ENCODE measurements around the gene DCC. TPM values are rescaled to one million over a fixed set of nuclear protein-coding genes. Genes with fewer than 3 reads are reported as not detected.

DCC gene
- total RNA-seq, 2 donors from 2014 or later = not detected

DNA sequence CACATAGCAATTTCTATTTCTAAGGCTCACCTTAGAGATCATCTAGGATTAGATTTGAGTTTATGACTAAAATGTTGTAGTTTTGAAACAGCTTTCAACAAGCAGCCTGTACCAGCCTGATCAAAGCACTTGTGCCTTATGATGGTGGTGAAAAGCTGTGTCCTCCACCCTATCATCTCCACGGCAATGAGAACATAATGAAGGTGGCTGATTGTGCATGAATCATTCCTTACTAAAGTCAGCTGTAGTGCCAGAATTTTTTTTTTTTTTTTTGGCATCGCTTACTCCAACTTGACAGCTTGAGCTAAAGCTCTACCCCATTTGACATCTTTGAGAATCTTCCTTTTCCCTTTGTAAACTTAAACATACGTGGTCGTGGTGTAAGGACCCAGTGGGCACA, 86.0 kb downstream of the DCC start:
- no peaks in the 10 kb centered on the region for H3K4me1 Mint-ChIP-seq
- peaks cover 18% of the 10 kb centered on the region for H3K9me3 Mint-ChIP-seq
- H3K27ac Mint-ChIP-seq = no peak overlapping the region
- no peaks in the 10 kb centered on the region for H3K27me3 Mint-ChIP-seq
- no peaks in the 10 kb centered on the region for H3K36me3 Mint-ChIP-seq (ENCODE audit: low read depth)
- no peak for ATAC-seq (replicated peaks)
- no peak overlapping the region for H3K4me3 Mint-ChIP-seq

- no peak overlapping the region for H3K4me3 Mint-ChIP-seq
- ATAC-seq (replicated peaks) = no peak
- no peaks in the 10 kb centered on the region for H3K4me1 Mint-ChIP-seq
- no peaks in the 10 kb centered on the region for H3K36me3 Mint-ChIP-seq (ENCODE audit: low read depth)
- no peak overlapping the region for H3K27ac Mint-ChIP-seq
- H3K9me3 Mint-ChIP-seq = peaks cover 18% of the 10 kb centered on the region
- H3K27me3 Mint-ChIP-seq = no peaks in the 10 kb centered on the region
Measured at GRCh38 chr18:52426462-52426861, 86.5 kb downstream of the DCC start.

GRCh38 chr18:52427521-52428175, 87.7 kb downstream of the DCC start:
- ATAC-seq (replicated peaks) = no peak
- H3K27me3 Mint-ChIP-seq = no peaks in the 10 kb centered on the region
- peaks cover 14% of the 10 kb centered on the region for H3K9me3 Mint-ChIP-seq
- H3K36me3 Mint-ChIP-seq (ENCODE audit: low read depth) = no peaks in the 10 kb centered on the region
- no peak overlapping the region for H3K27ac Mint-ChIP-seq
- H3K4me3 Mint-ChIP-seq = no peak overlapping the region
- H3K4me1 Mint-ChIP-seq = no peaks in the 10 kb centered on the region

DNA sequence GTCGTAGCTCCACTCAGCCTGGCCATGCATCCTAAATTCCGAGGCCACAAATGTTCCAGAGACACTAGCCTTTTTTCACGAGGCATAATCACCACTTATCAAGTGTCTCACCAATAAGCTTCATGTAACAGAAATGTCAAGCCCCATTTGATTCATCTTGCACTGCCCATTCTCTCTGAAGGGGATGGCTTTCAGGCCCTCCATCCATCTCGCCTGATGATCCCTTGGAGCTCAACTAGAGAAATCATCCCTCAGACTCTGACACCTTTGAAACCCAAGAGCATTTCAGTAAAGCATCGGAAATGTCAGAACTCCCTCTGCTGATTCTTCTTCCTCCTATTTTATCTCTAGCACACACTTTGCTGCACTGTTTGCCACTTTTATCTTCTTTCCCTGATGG, 91.7 kb downstream of the DCC start:
- no peak for ATAC-seq (replicated peaks)
- no peak overlapping the region for H3K4me3 Mint-ChIP-seq
- peaks cover 4% of the 10 kb centered on the region for H3K27me3 Mint-ChIP-seq
- peaks cover 26% of the 10 kb centered on the region for H3K9me3 Mint-ChIP-seq
- H3K27ac Mint-ChIP-seq = no peak overlapping the region
- no peaks in the 10 kb centered on the region for H3K36me3 Mint-ChIP-seq (ENCODE audit: low read depth)
- no peaks in the 10 kb centered on the region for H3K4me1 Mint-ChIP-seq

DNA sequence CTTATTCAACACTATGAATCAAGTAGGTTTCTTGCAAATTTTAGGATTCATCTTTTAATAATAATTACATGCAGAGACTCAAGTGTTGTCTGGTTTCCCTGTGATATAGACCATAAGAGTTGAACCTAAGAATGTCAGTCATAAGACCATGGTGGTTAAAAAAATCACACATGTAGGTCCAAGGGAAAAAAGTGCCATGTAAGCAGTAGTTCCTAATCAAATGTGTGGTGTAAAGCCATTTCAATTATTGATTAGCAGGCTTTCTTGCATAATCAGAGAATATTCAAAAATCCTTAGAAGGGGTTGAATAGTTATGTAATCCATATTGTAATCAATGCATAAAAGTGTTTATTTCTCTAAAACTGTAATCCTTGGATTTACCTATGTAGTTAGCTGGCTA, 93.8 kb downstream of the DCC start:
- no peaks in the 10 kb centered on the region for H3K36me3 Mint-ChIP-seq (ENCODE audit: low read depth)
- no peak overlapping the region for H3K27ac Mint-ChIP-seq

DNA sequence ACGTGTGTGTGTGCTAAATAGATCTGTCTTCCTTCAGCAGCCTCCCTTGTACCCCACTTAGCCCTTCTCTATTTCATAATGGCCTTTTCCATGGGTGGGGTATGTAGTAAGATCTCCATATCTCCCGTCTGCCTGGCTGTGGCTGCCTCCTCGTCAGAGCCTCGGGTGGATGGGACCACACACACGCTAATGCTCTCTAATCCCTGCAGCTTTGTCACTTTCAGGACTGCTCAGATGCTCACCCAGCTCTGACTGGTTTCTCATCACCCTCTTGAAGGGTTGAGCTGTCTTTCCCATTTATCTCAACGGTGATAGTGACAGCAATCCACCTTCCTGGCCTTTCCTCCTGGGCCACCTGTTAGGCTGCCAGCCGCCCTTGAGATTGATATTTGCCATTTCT, 95.3 kb downstream of the DCC start:
- Mint-ChIP-seq H3K4me1 (no peaks in the 10 kb centered on the region), H3K9me3 (peaks cover 15% of the 10 kb centered on the region), H3K27me3 (peaks cover 4% of the 10 kb centered on the region), H3K27ac (no peak overlapping the region), H3K36me3 (ENCODE audit: low read depth) (no peaks in the 10 kb centered on the region), H3K4me3 (no peak overlapping the region)
- no peak for ATAC-seq (replicated peaks)

More for the DNA sequence above, 93.8 kb downstream of the DCC start:
- H3K4me3 Mint-ChIP-seq = no peak overlapping the region
- peaks cover 22% of the 10 kb centered on the region for H3K9me3 Mint-ChIP-seq
- H3K27me3 Mint-ChIP-seq = peaks cover 4% of the 10 kb centered on the region
- H3K4me1 Mint-ChIP-seq = no peaks in the 10 kb centered on the region
- no peak for ATAC-seq (replicated peaks)

DNA sequence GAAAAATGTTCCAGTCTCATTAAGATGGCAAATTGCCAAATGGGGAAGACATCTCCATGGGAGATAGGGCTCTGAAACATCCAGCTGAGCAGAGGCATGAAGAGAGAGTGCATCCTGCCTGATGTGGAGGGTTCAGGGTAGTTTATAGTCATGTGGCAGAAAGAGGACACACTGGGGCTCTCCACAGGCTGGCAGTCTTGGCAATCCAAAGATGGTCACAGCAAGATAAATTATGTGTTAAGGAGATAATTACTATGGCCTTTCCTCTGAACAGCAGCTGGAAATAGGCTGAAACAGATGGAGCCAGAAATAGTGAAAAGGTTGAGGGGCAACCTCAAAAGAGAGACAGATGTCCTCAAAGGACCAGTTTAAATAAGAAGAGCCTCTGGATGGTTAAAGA, 97.2 kb downstream of the DCC start:
- Mint-ChIP-seq H3K27me3 (peaks cover 4% of the 10 kb centered on the region), H3K4me3 (no peak overlapping the region), H3K9me3 (peaks cover 15% of the 10 kb centered on the region), H3K4me1 (no peaks in the 10 kb centered on the region), H3K36me3 (ENCODE audit: low read depth) (no peaks in the 10 kb centered on the region), H3K27ac (no peak overlapping the region)
- no peak for ATAC-seq (replicated peaks)

GRCh38 chr18:52439457-52439856, 99.5 kb downstream of the DCC start:
- Mint-ChIP-seq H3K4me1 (no peaks in the 10 kb centered on the region), H3K4me3 (no peak overlapping the region)

GRCh38 chr18:52441794-52442193, 101.8 kb downstream of the DCC start:
- Mint-ChIP-seq H3K36me3 (ENCODE audit: low read depth) (no peaks in the 10 kb centered on the region), H3K27me3 (no peaks in the 10 kb centered on the region), H3K4me1 (no peaks in the 10 kb centered on the region), H3K9me3 (peaks cover 7% of the 10 kb centered on the region), H3K4me3 (no peak overlapping the region), H3K27ac (no peak overlapping the region)
- no peak for ATAC-seq (replicated peaks)

More at GRCh38 chr18:52439457-52439856, 99.5 kb downstream of the DCC start:
- Mint-ChIP-seq H3K27me3 (peaks cover 4% of the 10 kb centered on the region), H3K27ac (no peak overlapping the region), H3K9me3 (peaks cover 19% of the 10 kb centered on the region), H3K36me3 (ENCODE audit: low read depth) (no peaks in the 10 kb centered on the region)
- no peak for ATAC-seq (replicated peaks)

DNA sequence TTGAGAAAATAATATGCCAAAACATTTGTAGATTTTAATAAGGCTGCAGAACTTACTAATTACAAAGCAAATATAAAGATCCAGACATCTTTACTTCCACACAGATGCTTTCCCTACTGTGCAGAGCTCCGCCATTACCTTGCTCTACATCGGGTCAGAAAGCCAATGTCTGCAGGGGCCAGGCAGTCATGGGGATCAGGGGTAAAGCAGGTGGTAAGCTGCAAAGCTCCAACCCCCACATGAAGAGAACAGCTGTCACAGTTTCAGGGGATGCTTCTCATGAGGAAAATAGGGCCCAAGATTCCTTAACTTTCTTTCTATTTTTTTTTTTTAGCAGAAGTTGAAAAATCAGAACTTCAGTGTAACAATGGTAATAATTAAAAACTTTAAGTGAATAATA, 102.7 kb downstream of the DCC start:
- ATAC-seq (replicated peaks) = no peak
- H3K27ac Mint-ChIP-seq = no peak overlapping the region
- no peaks in the 10 kb centered on the region for H3K4me1 Mint-ChIP-seq
- H3K9me3 Mint-ChIP-seq = peaks cover 9% of the 10 kb centered on the region
- H3K4me3 Mint-ChIP-seq = no peak overlapping the region
- H3K36me3 Mint-ChIP-seq (ENCODE audit: low read depth) = no peaks in the 10 kb centered on the region
- no peaks in the 10 kb centered on the region for H3K27me3 Mint-ChIP-seq

GRCh38 chr18:52451256-52451655, 111.3 kb downstream of the DCC start:
- no peak overlapping the region for H3K27ac Mint-ChIP-seq
- H3K9me3 Mint-ChIP-seq = peaks cover 8% of the 10 kb centered on the region
- H3K36me3 Mint-ChIP-seq (ENCODE audit: low read depth) = no peaks in the 10 kb centered on the region
- H3K4me1 Mint-ChIP-seq = no peaks in the 10 kb centered on the region
- no peaks in the 10 kb centered on the region for H3K27me3 Mint-ChIP-seq
- ATAC-seq (replicated peaks) = no peak
- H3K4me3 Mint-ChIP-seq = no peak overlapping the region

GRCh38 chr18:52451851-52452250, 111.9 kb downstream of the DCC start:
- H3K9me3 Mint-ChIP-seq = peaks cover 8% of the 10 kb centered on the region
- no peak overlapping the region for H3K27ac Mint-ChIP-seq
- no peak overlapping the region for H3K4me3 Mint-ChIP-seq
- no peak for ATAC-seq (replicated peaks)
- no peaks in the 10 kb centered on the region for H3K27me3 Mint-ChIP-seq
- H3K36me3 Mint-ChIP-seq (ENCODE audit: low read depth) = no peaks in the 10 kb centered on the region
- H3K4me1 Mint-ChIP-seq = no peaks in the 10 kb centered on the region

DNA sequence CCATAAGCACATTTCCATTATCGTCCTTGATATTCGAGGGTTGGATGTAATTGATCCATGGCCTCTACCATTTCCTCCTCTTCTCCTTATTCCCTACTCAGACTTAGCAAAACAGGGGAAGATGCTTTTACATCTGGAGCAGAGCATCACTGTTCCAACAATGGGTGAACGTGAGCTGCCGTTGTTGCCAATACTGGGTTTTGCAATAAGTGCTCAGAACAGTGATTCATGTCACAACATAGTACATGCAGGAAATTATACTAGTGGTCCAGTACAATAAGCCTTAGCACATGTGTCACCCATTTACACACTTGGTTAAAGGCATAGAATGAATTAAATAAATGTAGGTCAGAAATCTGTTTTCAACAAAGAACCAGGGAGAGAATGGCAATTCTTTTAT, 112.4 kb downstream of the DCC start:
- H3K27me3 Mint-ChIP-seq = no peaks in the 10 kb centered on the region
- no peak overlapping the region for H3K27ac Mint-ChIP-seq
- no peak overlapping the region for H3K4me3 Mint-ChIP-seq

GRCh38 chr18:52459890-52460289, 119.9 kb downstream of the DCC start:
- no peak for ATAC-seq (replicated peaks)
- Mint-ChIP-seq H3K36me3 (ENCODE audit: low read depth) (no peaks in the 10 kb centered on the region), H3K4me3 (no peak overlapping the region), H3K27ac (no peak overlapping the region), H3K27me3 (no peaks in the 10 kb centered on the region), H3K9me3 (peaks cover 11% of the 10 kb centered on the region), H3K4me1 (no peaks in the 10 kb centered on the region)

More for the DNA sequence above, 112.4 kb downstream of the DCC start:
- Mint-ChIP-seq H3K9me3 (peaks cover 4% of the 10 kb centered on the region), H3K4me1 (no peaks in the 10 kb centered on the region), H3K36me3 (ENCODE audit: low read depth) (no peaks in the 10 kb centered on the region)
- ATAC-seq (replicated peaks) = no peak

DNA sequence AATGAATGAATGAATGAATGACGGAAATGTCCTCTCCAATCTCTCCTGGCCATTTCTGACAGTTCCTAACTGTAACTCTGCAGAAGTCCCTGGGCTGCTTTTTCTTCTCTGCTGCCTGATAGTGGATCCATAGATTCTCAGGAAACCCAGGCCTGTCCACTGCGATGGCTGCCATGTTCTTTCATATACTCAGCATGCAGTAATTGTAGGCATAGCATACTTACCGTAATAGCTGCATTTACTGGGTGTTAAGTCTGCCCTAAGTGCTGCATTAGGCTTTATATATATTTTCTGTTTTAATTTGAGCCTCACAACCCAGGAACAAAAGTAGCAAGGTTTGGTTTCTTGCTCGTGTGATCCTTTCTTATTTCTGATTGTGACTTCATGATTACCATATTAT, 122.9 kb downstream of the DCC start:
- H3K4me1 Mint-ChIP-seq = no peaks in the 10 kb centered on the region
- H3K27me3 Mint-ChIP-seq = no peaks in the 10 kb centered on the region
- H3K36me3 Mint-ChIP-seq (ENCODE audit: low read depth) = no peaks in the 10 kb centered on the region
- ATAC-seq (replicated peaks) = no peak
- H3K27ac Mint-ChIP-seq = no peak overlapping the region
- H3K4me3 Mint-ChIP-seq = no peak overlapping the region
- H3K9me3 Mint-ChIP-seq = peaks cover 15% of the 10 kb centered on the region

- no peaks in the 10 kb centered on the region for H3K27me3 Mint-ChIP-seq
- peaks cover 15% of the 10 kb centered on the region for H3K9me3 Mint-ChIP-seq
- no peaks in the 10 kb centered on the region for H3K36me3 Mint-ChIP-seq (ENCODE audit: low read depth)
- no peak overlapping the region for H3K4me3 Mint-ChIP-seq
- H3K4me1 Mint-ChIP-seq = no peaks in the 10 kb centered on the region
- no peak overlapping the region for H3K27ac Mint-ChIP-seq
- ATAC-seq (replicated peaks) = no peak
Measured at GRCh38 chr18:52465391-52465790, 125.4 kb downstream of the DCC start.
